Left cardiac atrium (tissue), 4 donors: Measurements from ENCODE around the gene IL17A. TPM values are rescaled to one million over a fixed set of nuclear protein-coding genes. Genes with fewer than 3 reads are reported as not detected.

ENCODE experiments used
- ATAC-seq, 2 donors: fragments of 200-7000 bp; cut with Tn5 transposase; one replicate each; pipeline ENCODE4 v1.9.1; 2020; ENCODE audit warnings: mild to moderate bottlenecking in 2 of 2, moderate library complexity in 2 of 2
- DNase-seq: peaks from one replicate; pipeline ENCODE4 v3.0.0-alpha.2; 2020
- intact Hi-C, 2 donors: fragments of 100-400 bp; cut with DNase I; formaldehyde crosslinking; loops; one replicate each; pipeline versions ENCODE4 v1.14.1 to v1.15.1; 2022 to 2023
- microRNA-seq, 2 donors: library from miRNA; unstranded; fragments of <30 nt; microRNA quantifications; one replicate each; pipeline ENCODE4 v1.2.0, GENCODE V29; 2020
- total RNA-seq, 2 donors: library from RNA; stranded (reverse); fragmentation: NEBNext Ultra II Directional; extraction: Animal tissue kit (Norgen Biotek cat#: 25700); gene quantifications; one replicate each; pipeline ENCODE4 v1.2.1, GENCODE V29; 2021
- donor health status: DM: no; HTN: yes; CAD: no.
- donor health status: DM: no; HTN: yes; CAD: no; lungs with severe emphysema.
- donor health status: DM: yes; HTN: yes; CAD: no.
- donor health status: Dilated cardiomyopathy.

IL17A gene
- total RNA-seq, 2 donors from 2014 or later: not detected

DNA sequence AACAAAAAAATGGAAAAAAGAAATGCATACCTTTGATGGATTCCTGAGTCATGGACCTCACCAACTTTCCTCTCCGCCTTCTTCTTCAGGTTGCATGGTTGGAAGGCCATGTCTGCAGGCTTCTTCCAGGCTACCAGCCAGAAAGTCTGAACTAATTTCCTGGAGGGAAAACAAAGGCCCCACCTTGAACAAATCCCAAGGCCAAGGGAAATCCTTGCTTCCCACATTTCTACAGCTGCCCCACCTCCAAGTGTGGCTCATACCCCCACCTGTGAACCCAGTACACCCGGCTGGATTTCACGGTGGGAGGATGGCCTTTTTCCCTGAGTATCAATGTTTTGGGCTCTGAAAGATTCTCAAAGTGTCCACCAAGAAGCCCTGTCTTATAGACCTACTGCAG is 22.4 kb downstream of the IL17A start:
- DNase-seq (no peak), ATAC-seq (no peak)

DNA sequence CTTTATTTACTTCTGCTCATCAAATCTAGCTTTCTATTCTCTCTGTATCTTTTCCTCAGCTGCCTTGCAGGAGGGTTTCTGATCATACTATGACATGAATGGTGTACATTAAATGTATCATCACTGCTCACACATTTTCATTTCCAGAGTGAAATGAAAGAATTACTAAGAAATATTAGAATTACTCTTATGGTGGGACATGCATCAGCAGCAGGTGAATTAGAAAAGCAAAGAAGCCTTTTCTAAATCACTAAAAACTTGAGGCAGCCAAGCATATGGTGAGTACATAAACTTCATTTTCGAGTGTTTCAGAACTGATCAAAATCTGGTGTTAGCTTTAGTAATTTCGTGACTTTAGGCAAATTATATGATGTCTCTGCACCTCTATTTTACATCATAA is 23.6 kb downstream of the IL17A start:
- ATAC-seq (no peak), DNase-seq (no peak)
- intact Hi-C loops: no loop called here

More for the DNA sequence above, 22.4 kb downstream of the IL17A start:
- intact Hi-C loops: no loop called here

DNA sequence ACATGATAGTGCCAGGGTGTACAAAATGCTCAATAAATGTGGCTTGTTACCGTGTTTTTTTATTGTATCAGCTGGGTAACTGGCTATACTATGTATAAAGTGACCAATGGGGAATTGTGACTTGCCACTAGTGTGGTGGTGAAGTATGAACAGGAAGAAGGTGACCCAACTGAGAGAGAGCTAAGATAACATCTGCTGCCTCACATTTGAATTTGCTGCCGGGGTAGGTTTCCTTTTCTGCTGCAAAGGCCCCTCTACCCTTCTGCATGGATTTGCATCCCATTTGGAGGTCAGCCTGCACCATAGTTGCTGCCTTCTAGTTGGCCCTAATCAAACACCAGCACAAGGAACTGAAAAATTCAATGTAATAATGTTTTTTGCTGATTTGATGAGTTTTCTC is 24.1 kb downstream of the IL17A start:
- DNase-seq (no peak), ATAC-seq (no peak)
- intact Hi-C loops: no loop called here

DNA sequence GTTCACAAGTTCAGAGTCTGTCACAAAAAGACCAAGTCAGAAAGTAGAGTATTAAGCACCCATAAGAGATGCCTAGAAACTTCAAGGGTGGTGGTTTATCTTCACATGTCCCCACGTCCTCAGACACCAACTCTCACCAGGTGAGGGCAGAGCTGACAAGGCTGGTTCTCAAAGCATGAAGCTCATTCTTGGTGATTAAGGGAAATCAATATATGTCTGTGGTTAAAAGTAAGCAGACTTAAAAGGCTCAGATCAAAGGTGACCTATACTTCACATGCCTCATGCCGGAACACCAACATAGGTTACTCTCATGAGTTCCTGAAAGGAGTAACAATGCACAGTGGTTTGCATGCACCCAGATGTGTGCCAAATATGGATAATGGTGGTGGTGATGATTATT is 27.0 kb downstream of the IL17A start:
- DNase-seq (no peak), ATAC-seq (no peak)
- intact Hi-C loops: no loop called here

DNA sequence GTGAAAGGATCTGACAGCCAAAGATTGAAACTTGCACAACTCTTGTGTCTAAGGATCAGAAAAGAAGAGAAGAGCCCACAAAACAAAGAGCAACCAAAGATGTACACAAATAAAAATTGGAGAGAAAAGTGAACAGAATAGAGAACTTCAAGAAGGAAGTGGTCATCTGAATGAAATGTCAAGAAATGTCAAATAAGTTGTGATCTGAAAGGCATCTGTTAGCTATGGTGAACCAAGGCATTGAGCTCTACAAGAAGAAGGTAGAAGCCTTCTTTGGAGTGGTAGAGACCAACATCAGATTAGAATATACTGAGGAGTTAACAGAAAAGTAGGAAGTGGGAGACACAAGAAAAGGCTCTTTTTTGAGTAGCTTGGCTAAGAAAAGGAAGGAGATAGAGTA is 29.6 kb downstream of the IL17A start:
- intact Hi-C loops: no loop called here
- no peak for ATAC-seq
- no peak for DNase-seq

DNA sequence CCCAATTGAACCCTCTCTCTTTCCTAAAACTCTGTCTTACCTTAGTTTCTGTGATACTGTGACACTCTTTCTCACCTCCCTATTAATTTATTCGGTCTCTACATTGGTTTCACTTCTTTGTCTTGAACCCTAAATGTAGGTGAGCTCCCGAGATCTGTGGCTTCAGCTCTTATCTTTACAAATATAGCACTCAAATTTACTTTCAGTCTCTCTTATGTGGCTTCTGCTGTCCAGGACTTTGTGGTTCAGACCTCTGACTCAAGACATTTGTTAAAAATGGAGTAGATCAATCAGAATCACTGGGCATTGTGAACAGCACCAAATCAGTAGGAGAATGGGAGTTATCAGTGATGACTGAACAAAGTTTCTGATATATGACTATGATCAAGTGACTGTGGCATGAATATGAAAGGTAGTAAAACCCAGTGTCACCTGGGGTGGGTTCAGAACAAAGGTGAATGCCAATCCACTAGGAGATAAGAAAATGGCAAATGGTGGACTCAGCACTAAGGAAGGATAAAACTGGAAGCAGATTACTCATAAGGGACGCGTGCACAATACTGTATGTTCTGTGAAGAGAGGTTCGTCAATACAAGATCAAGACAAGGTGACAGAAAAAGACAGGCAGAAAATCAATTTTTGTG is 30.9 kb downstream of the IL17A start:
- intact Hi-C loops: no loop called here
- ATAC-seq (no peak), DNase-seq (no peak)

DNA sequence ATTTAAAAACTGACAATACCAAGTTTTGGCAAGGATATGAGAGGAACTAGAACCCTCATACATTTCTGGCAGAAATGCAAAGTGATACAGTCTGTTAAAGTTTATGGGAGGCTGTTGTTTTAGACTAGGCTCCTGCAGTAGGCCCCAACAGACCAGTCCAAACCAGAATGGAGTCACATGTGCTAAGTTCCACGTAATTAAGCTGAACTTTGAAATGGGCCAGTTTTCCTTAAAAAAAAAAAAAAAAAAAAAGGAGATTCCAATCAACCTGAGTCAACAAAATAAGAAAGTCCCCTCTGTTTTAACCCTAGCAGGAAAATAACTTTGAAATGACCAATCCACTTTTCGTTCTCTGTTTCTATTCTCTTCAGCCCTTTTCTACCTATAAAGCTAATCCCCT is 31.6 kb downstream of the IL17A start:
- ATAC-seq: no peak
- DNase-seq: no peak
- intact Hi-C loops: no loop called here

DNA sequence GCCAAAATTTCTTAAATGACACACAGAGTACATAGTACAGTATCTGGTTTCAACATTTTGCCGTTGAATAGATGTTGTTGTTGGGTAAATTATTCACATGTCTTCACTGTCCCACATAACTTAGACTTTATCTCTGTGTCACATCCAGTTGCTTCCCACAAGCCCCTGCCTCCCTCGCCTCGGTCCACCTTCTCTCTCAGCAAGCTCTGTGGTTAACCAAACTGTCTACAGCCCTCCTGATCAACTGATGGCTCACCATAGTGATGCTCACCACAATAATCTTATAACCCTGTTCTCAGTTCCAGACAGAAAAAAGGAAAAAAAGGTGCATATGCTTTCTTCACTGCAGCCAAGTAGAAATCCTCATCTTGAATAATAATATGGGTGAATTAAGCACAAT is 35.1 kb downstream of the IL17A start:
- intact Hi-C loops: no loop called here
- ATAC-seq: no peak
- no peak for DNase-seq

DNA sequence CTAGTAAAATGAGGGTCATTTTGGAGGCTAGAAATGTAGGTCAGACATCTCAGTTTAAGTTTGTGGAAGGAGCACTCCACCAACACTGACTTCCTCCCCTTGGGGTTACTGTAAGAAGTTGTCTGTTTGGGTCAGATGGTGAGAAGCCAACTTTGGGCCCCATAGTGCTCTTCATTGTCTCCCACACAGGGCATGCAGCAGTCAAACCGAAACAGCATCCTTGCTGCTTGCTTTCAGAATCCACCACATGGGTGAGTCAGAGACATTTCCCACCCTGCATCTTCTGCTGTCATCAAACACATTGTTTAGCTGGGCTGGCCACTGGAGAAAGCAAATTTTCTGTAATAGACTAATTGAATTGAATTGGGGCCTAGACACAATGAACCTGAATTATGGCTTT is 41.3 kb downstream of the IL17A start:
- DNase-seq: no peak
- no peak for ATAC-seq
- intact Hi-C loops: no loop called here

DNA sequence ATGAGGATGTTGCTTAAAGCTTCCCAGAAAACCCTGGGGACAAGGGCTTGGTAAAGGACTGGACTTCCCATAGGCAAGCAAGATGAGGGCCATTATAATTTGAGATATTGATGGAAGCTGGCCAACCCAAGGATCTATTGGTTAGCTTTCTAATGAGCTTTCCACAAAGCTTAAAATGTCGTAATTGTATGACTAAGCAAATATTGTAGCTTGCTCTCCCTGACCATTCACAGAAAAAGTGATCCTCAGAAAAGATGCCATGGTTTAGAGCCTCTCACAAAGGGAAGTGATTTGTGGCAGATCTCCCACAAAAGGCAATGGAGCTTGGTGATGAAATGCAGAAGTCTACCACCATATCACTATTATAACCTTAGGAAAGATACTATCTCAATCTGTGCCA is 44.5 kb downstream of the IL17A start:
- no peak for ATAC-seq
- intact Hi-C loops: loop anchor here in 1 of 2 donors (10.0 kb wide), 1 partner anchor 66 kb away; no protein-coding TSS in a partner anchor
- DNase-seq: no peak

DNA sequence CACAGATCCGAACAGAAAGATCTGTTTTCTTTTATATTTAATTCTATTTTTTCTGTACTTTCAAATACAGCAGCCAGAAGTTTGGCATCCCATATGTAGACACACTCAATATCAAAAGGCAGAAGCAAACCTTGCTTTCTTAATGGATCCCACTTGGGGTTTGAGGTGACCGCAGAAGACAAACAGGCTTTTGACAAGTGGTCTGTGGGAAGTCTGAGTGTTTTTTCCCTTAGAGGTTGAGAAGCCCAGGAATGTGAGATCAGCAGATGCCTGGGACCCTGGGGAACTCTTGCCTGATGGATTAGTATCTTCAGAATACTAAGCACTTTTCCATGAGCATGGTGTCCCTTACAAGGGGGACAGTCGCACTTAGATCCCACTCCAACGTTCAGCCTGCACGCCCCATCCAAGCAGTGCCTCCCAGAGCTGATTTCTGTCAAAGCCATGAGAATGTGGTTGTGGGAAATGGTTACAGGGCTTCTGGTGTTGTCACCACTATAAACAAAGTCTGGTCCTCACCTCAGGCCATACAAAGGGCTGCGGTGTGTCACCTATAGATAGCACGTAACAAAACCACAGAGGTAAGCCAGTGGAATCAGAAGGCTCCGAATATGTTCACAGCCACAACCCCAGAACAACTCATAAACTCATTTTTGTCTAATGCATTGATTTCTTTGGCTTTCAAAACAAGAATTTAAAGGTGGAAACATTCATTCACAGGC is 45.4 kb downstream of the IL17A start:
- intact Hi-C loops: loop anchor here in 1 of 2 donors (10.0 kb wide), 1 partner anchor 67 kb away; no protein-coding TSS in a partner anchor
- no peak for DNase-seq
- no peak for ATAC-seq

DNA sequence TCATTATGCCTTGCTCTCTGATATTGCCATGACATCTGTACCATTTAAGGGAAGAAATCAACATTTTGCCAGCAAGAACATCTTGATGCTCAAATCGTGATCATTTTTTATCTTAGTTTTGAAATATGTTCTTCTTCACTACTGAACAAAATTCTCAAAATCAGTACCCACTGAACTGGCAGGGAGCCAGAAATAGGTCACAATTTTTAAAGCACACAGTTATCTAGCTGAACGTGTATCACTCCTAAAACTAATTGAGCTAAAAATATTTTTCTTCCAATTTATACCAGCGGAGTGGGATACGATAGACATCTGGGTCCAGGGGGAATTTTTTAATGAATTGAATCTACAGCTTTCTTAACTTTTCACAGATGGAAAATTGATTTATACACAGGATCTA is 46.8 kb downstream of the IL17A start:
- DNase-seq (no peak), ATAC-seq (no peak)
- intact Hi-C loops: loop anchor here in 1 of 2 donors (10.0 kb wide), 1 partner anchor 68 kb away; no protein-coding TSS in a partner anchor

DNA sequence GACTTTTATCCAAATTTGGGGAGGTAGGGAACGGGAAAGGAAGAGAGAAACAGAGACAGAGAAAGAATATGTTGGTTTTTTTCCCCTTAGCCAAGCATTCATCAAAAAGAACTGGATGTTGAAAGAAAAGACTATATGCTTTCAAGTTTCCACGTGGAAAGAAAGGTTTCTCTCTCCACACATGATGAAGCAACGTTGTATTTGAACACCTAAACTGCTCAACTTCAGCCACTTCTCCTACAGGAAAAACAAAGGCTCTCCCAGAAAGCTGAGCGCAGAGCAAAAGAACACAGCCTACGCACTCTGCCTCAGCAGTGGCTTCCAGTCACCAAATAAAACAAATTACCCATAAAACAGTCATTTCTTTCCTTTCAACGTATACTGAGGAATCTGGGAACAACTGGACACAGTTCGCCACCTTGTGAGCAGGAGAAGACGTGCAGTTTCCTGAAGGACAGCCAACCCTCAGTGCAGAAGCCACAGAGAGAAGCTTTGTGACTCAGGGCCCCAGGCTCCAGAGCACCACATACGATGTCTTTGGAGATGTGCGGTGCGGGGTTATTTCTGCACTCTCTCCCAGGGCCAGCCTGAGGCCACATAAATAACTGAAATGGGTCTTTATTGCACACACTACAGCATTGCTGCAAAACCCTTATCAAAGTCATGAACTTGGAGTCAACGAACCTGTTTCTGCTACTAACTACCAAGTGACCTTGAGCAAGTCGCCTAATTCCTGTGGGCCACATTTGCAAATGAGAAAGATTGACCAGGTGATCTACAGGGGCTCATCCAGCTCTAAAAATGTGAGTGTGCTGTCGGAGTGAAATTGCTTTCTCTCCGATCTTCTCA is 48.0 kb downstream of the IL17A start:
- DNase-seq: no peak
- no peak for ATAC-seq
- intact Hi-C loops: loop anchor here in 1 of 2 donors (10.0 kb wide), 1 partner anchor 69 kb away; no protein-coding TSS in a partner anchor

Small RNA genes lying within 50 kb of the gene (microRNA-seq; reads per million reads assigned to microRNA genes)
- gene MIR133B (10.3 to 55.6 reads per million in 2 donors), gene MIR206 (0.20 to 1.4 reads per million in 2 donors)

Other genes with a start within 250 kb of the IL17A start
- not detected for gene PKHD1, start 98.8 kb upstream of the IL17A start, total RNA-seq
- not detected for gene IL17F, start 58.1 kb downstream of the IL17A start, total RNA-seq
- 10 to 100 TPM; 27.2 to 28.4 TPM for gene MCM3, start 98.4 kb downstream of the IL17A start, total RNA-seq
- 1 to 10 TPM; 3.0 to 3.9 TPM for gene PAQR8, start 175.8 kb downstream of the IL17A start, total RNA-seq
- 1 to 10 TPM; 7.3 to 7.9 TPM for gene EFHC1, start 234.0 kb downstream of the IL17A start, total RNA-seq